Gastrocnemius medialis (tissue), 4 donors: ENCODE measurements around the gene DNAJC22.

ENCODE experiments used
- CTCF ChIP-seq, 5 experiments: fragments of 450-650 bp in 3 of 5; fragments of 200-600 bp in 2 of 5; sonication (generic) in 2 of 5; IDR thresholded peaks in 4 of 5; conservative IDR thresholded peaks in 1 of 5; 1 replicate in 4 of 5; 2 replicates in 1 of 5; pipeline ENCODE4 v1.5.1; 2016 to 2019; ENCODE audit warnings: antibody characterized with exemption in 5 of 5, mild to moderate bottlenecking in 3 of 5, moderate library complexity in 3 of 5
- POLR2A ChIP-seq, 2 donors: fragments of 450-650 bp; IDR thresholded peaks; one replicate each; pipeline ENCODE4 v1.6.1; 2017; ENCODE audit warnings: antibody characterized with exemption in 2 of 2, mild to moderate bottlenecking in 2 of 2, moderate library complexity in 2 of 2

- TF ChIP-seq POLR2A (IDR thresholded peaks at IDR 0.05), result no peak
- peak; percentile 42 to 99 (median 76) for TF ChIP-seq CTCF (IDR thresholded peaks at IDR 0.05 in 4 of 5, conservative IDR thresholded peaks at IDR 0.05 in 1 of 5)
Measured at GRCh38 chr12:49336645-49337584, 9.8 kb upstream of the DNAJC22 start, which contains the start of gene C1QL4.
